ENCODE results near the gene EPYC. TPM values are rescaled to one million over a fixed set of nuclear protein-coding genes. Genes with fewer than 3 reads are reported as not detected.

The EPYC gene
- total and polyA plus RNA-seq, 2 experiments from 2014 or later = not detected

GRCh38 chr12:91017511-91018263, 12.9 kb upstream of the EPYC start:
- TF ChIP-seq CTCF (conservative IDR thresholded peaks at IDR 0.05; ENCODE audit: low read depth in 2 of 2) (no peak), EZH2 (IDR thresholded peaks at IDR 0.05; ENCODE audit: low read depth, unreplicated experiment) (no peak), ZNF114 (CRISPR knock-in tag; IDR thresholded peaks at IDR 0.05) (no peak)
- Mint-ChIP-seq H3K4me3 (no peak overlapping the region), H3K9me3 (no peaks in the 10 kb centered on the region), H3K27me3 (ENCODE audit: insufficient read depth, low read depth, poor library complexity) (peaks cover 2% of the 10 kb centered on the region), H3K36me3 (ENCODE audit: low read depth) (no peaks in the 10 kb centered on the region), H3K4me1 (no peaks in the 10 kb centered on the region), H3K27ac (no peak overlapping the region; the same call in 1 of the 2 replicates)
- no peak for DNase-seq (ENCODE audit: low spot score)
- Histone ChIP-seq H3K4me3 (no peak overlapping the region), H3K36me3 (ENCODE audit: insufficient read depth) (no peaks in the 10 kb centered on the region), H3K79me2 (replicated peaks; ENCODE audit: insufficient read depth) (no peaks in the 10 kb centered on the region), H2AFZ (no peak overlapping the region), H3F3A (replicated peaks; ENCODE audit: low read depth) (no peaks in the 10 kb centered on the region), H3K4me2 (no peak overlapping the region), H3K4me1 (ENCODE audit: insufficient read depth) (no peaks in the 10 kb centered on the region), H3K27ac (ENCODE audit: low read depth) (no peak overlapping the region), H3K9me2 (ENCODE audit: insufficient read depth) (no peaks in the 10 kb centered on the region), H3K27me3 (ENCODE audit: insufficient read depth) (no peaks in the 10 kb centered on the region), H4K20me1 (replicated peaks; ENCODE audit: insufficient read depth) (no peaks in the 10 kb centered on the region)
- no peak for ATAC-seq

DNA sequence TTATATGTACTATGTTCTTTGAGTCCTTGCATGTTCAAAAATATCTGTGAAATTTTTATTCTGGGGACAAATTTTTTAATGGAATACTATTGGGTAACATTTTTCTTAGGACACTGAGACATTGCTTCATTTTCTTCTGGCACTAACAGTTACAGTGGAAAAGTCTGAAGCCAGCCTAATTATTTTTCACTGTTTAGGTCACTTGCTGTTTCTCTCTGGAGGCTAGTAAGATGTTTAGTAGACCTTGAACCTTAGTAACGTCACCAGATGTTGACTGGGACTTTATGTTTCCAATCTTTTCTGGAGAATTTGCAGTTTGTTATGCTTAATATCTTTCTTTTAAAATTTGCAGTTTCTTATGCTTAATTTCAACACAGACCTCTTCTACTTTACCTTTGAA, 12.3 kb upstream of the EPYC start:
- DNase-seq (ENCODE audit: low spot score) = no peak
- no peaks in the 10 kb centered on the region for H3K79me2 ChIP-seq (replicated peaks; ENCODE audit: insufficient read depth)
- H3K4me2 ChIP-seq = no peak overlapping the region
- peaks cover 2% of the 10 kb centered on the region for H3K27me3 Mint-ChIP-seq (ENCODE audit: insufficient read depth, low read depth, poor library complexity)
- H3K4me1 Mint-ChIP-seq = no peaks in the 10 kb centered on the region
- no peaks in the 10 kb centered on the region for H3K27me3 ChIP-seq (ENCODE audit: insufficient read depth)
- no peak for TF ChIP-seq POLR2AphosphoS5 (IDR thresholded peaks at IDR 0.05; ENCODE audit: low read depth)
- no peak for TF ChIP-seq ETS1 (IDR thresholded peaks at IDR 0.05)
- no peaks in the 10 kb centered on the region for H3F3A ChIP-seq (replicated peaks; ENCODE audit: low read depth)
- no peak overlapping the region for H3K4me3 Mint-ChIP-seq
- no peak for ATAC-seq
- no peaks in the 10 kb centered on the region for H4K20me1 ChIP-seq (replicated peaks; ENCODE audit: insufficient read depth)
- H3K4me3 ChIP-seq = no peak overlapping the region
- H3K9me2 ChIP-seq (ENCODE audit: insufficient read depth) = no peaks in the 10 kb centered on the region
- no peaks in the 10 kb centered on the region for H3K36me3 Mint-ChIP-seq (ENCODE audit: low read depth)
- H3K27ac ChIP-seq (ENCODE audit: low read depth) = no peak overlapping the region
- H2AFZ ChIP-seq = no peak overlapping the region
- H3K9me3 Mint-ChIP-seq = no peaks in the 10 kb centered on the region
- H3K36me3 ChIP-seq (ENCODE audit: insufficient read depth) = no peaks in the 10 kb centered on the region
- H3K4me1 ChIP-seq (ENCODE audit: insufficient read depth) = no peaks in the 10 kb centered on the region
- H3K27ac Mint-ChIP-seq = no peak overlapping the region

- H3K4me3 ChIP-seq = no peak overlapping the region
- no peak overlapping the region for H3K4me3 Mint-ChIP-seq
- no peaks in the 10 kb centered on the region for H3K9me3 Mint-ChIP-seq
- DNase-seq (ENCODE audit: low spot score) (no peak), ATAC-seq (no peak)
- no peak overlapping the region for H3K27ac Mint-ChIP-seq
- H3K27me3 ChIP-seq (ENCODE audit: insufficient read depth) = no peaks in the 10 kb centered on the region
- H3F3A ChIP-seq (replicated peaks; ENCODE audit: low read depth) = no peaks in the 10 kb centered on the region
- H3K36me3 Mint-ChIP-seq (ENCODE audit: low read depth) = no peaks in the 10 kb centered on the region
- H3K4me1 ChIP-seq (ENCODE audit: insufficient read depth) = no peaks in the 10 kb centered on the region
- H3K27me3 Mint-ChIP-seq (ENCODE audit: insufficient read depth, low read depth, poor library complexity) = no peaks in the 10 kb centered on the region
- no peaks in the 10 kb centered on the region for H4K20me1 ChIP-seq (replicated peaks; ENCODE audit: insufficient read depth)
- no peaks in the 10 kb centered on the region for H3K36me3 ChIP-seq (ENCODE audit: insufficient read depth)
- no peak overlapping the region for H2AFZ ChIP-seq
- no peaks in the 10 kb centered on the region for H3K9me2 ChIP-seq (ENCODE audit: insufficient read depth)
- no peak overlapping the region for H3K4me2 ChIP-seq
- H3K4me1 Mint-ChIP-seq = no peaks in the 10 kb centered on the region
- no peak overlapping the region for H3K27ac ChIP-seq (ENCODE audit: low read depth)
- no peaks in the 10 kb centered on the region for H3K79me2 ChIP-seq (replicated peaks; ENCODE audit: insufficient read depth)
- TF ChIP-seq EZH2 (IDR thresholded peaks at IDR 0.05; ENCODE audit: low read depth, unreplicated experiment) (no peak), ETS1 (IDR thresholded peaks at IDR 0.05) (no peak), JUNB (IDR thresholded peaks at IDR 0.05; ENCODE audit: unreplicated experiment) (no peak), STAT1 (IDR thresholded peaks at IDR 0.05; ENCODE audit: unreplicated experiment) (no peak)
- TF ChIP-seq, protein P1, sequence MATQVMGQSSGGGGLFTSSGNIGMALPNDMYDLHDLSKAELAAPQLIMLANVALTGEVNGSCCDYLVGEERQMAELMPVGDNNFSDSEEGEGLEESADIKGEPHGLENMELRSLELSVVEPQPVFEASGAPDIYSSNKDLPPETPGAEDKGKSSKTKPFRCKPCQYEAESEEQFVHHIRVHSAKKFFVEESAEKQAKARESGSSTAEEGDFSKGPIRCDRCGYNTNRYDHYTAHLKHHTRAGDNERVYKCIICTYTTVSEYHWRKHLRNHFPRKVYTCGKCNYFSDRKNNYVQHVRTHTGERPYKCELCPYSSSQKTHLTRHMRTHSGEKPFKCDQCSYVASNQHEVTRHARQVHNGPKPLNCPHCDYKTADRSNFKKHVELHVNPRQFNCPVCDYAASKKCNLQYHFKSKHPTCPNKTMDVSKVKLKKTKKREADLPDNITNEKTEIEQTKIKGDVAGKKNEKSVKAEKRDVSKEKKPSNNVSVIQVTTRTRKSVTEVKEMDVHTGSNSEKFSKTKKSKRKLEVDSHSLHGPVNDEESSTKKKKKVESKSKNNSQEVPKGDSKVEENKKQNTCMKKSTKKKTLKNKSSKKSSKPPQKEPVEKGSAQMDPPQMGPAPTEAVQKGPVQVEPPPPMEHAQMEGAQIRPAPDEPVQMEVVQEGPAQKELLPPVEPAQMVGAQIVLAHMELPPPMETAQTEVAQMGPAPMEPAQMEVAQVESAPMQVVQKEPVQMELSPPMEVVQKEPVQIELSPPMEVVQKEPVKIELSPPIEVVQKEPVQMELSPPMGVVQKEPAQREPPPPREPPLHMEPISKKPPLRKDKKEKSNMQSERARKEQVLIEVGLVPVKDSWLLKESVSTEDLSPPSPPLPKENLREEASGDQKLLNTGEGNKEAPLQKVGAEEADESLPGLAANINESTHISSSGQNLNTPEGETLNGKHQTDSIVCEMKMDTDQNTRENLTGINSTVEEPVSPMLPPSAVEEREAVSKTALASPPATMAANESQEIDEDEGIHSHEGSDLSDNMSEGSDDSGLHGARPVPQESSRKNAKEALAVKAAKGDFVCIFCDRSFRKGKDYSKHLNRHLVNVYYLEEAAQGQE (IDR thresholded peaks at IDR 0.05; ENCODE audit: unreplicated experiment) = no peak
These were observed 4.7 kb upstream of the EPYC start for GRCh38 chr12:91009319-91009950.
